Tibial nerve (tissue), 4 donors: ENCODE data around the gene COL27A1. TPM values are rescaled to one million over a fixed set of nuclear protein-coding genes. Genes with fewer than 3 reads are reported as not detected.

Experiments used
- DNase-seq, 2 donors: peaks; one replicate each; pipeline ENCODE4 v3.0.0-alpha.2; 2019; ENCODE audit warnings: low spot score in 2 of 2
- H3K27ac ChIP-seq, 4 donors: fragments of 200-600 bp; sonication (generic) in 3 of 4; one replicate each; pipeline ENCODE4 v1.5.1; 2017 to 2019; ENCODE audit warnings: mild to moderate bottlenecking in 1 of 4
- H3K27me3 ChIP-seq, 2 donors: fragments of 200-600 bp; sonication (generic) in 1 of 2; one replicate each; pipeline versions ENCODE4 v1.5.1 to v1.6.0; 2017 to 2019
- H3K36me3 ChIP-seq, 3 donors: fragments of 200-600 bp; sonication (generic); one replicate each; pipeline ENCODE4 v1.5.1; 2018 to 2019
- H3K4me1 ChIP-seq, 4 donors: fragments of 200-600 bp; sonication (generic) in 3 of 4; one replicate each; pipeline ENCODE4 v1.5.1; 2017 to 2019
- H3K4me3 ChIP-seq, 4 donors: fragments of 200-600 bp; sonication (generic) in 3 of 4; one replicate each; pipeline ENCODE4 v1.5.1; 2017 to 2019; ENCODE audit warnings: mild to moderate bottlenecking in 1 of 4, moderate library complexity in 1 of 4
- H3K9me3 ChIP-seq, 4 donors: fragments of 200-600 bp; sonication (generic) in 3 of 4; one replicate each; pipeline ENCODE4 v1.5.1; 2017 to 2019
- CTCF ChIP-seq, 5 experiments: fragments of 200-600 bp in 3 of 5; fragments of 450-650 bp in 2 of 5; sonication (generic) in 3 of 5; IDR thresholded peaks; one replicate each; pipeline ENCODE4 v1.5.1; 2016 to 2019; ENCODE audit warnings: antibody characterized with exemption in 5 of 5, mild to moderate bottlenecking in 3 of 5, moderate library complexity in 2 of 5
- EP300 ChIP-seq, 2 donors: sonication (generic); formaldehyde crosslinking; IDR thresholded peaks; one replicate each; pipeline ENCODE4 v1.6.1; 2017; ENCODE audit warnings: antibody characterized with exemption in 2 of 2, mild to moderate bottlenecking in 1 of 2
- POLR2A ChIP-seq, 2 donors: fragments of 450-650 bp; IDR thresholded peaks; one replicate each; pipeline ENCODE4 v1.6.1; 2017; ENCODE audit warnings: antibody characterized with exemption in 2 of 2, mild to moderate bottlenecking in 2 of 2, moderate library complexity in 2 of 2
- WGBS, 2 donors: methylation state at CpG; one replicate each; pipeline ENCODE4 v1.1.5; 2018; 5-methylcytosine and 5-hydroxymethylcytosine counted together
- total RNA-seq, 4 donors: library from RNA; depleted of rRNA; stranded (reverse); fragments of >200 nt; gene quantifications; one replicate each; pipeline ENCODE4 v1.1.0, GENCODE V29; 2016

COL27A1 gene
- total RNA-seq, 4 donors from 2014 or later = 14.9 to 55.8 (median 27.7) TPM

GRCh38 chr9:114288193-114289091, 133.1 kb downstream of the COL27A1 start:
- Histone ChIP-seq H3K27me3 (no peaks in the 10 kb centered on the region), H3K36me3 (peaks cover 0 to 48% (median 0%) of the 10 kb centered on the region in 3 donors), H3K4me1 (peaks cover 0 to 5% (median 0%) of the 10 kb centered on the region in 4 donors), H3K9me3 (no peaks in the 10 kb centered on the region), H3K27ac (peak overlapping the region in 1 of 4 donors; percentile 39), H3K4me3 (no peak overlapping the region)
- WGBS, 2 donors = 61 to 67% methylated on average over 21 to 23 of the region's 23 CpGs
- peak in 1 of 2 donors; percentile 11 for DNase-seq
- TF ChIP-seq POLR2A (IDR thresholded peaks at IDR 0.05) (no peak), EP300 (IDR thresholded peaks at IDR 0.05) (no peak), CTCF (IDR thresholded peaks at IDR 0.05) (no peak)

GRCh38 chr9:114289106-114289505, 133.8 kb downstream of the COL27A1 start:
- peak in 1 of 2 donors; percentile 5 for DNase-seq
- no peak overlapping the region for H3K4me3 ChIP-seq
- TF ChIP-seq POLR2A (IDR thresholded peaks at IDR 0.05) (no peak), EP300 (IDR thresholded peaks at IDR 0.05) (no peak), CTCF (IDR thresholded peaks at IDR 0.05) (no peak)
- H3K4me1 ChIP-seq = peaks cover 0 to 5% (median 0%) of the 10 kb centered on the region in 4 donors
- H3K27ac ChIP-seq = no peak overlapping the region
- peaks cover 0 to 48% (median 0%) of the 10 kb centered on the region in 3 donors for H3K36me3 ChIP-seq
- H3K9me3 ChIP-seq = no peaks in the 10 kb centered on the region
- 84 to 89% methylated on average over 12 to 13 of the region's 13 CpGs for WGBS, 2 donors
- H3K27me3 ChIP-seq = no peaks in the 10 kb centered on the region

- 80 to 87% methylated on average over 13 of the region's 13 CpGs for WGBS, 2 donors
- Histone ChIP-seq H3K4me1 (peaks cover 0 to 5% (median 0%) of the 10 kb centered on the region in 4 donors), H3K36me3 (peaks cover 0 to 48% (median 0%) of the 10 kb centered on the region in 3 donors), H3K27me3 (no peaks in the 10 kb centered on the region), H3K9me3 (peaks cover 0 to 4% (median 1%) of the 10 kb centered on the region in 4 donors), H3K27ac (peak overlapping the region in 1 of 4 donors; percentile 30), H3K4me3 (no peak overlapping the region)
- DNase-seq = peak in 1 of 2 donors; percentile 7
- TF ChIP-seq POLR2A (IDR thresholded peaks at IDR 0.05) (no peak), EP300 (IDR thresholded peaks at IDR 0.05) (no peak), CTCF (IDR thresholded peaks at IDR 0.05) (no peak)
Measured at GRCh38 chr9:114289571-114290481, 134.5 kb downstream of the COL27A1 start.

- H3K36me3 ChIP-seq = peaks cover 0 to 55% (median 0%) of the 10 kb centered on the region in 3 donors
- H3K4me1 ChIP-seq = peaks cover 0 to under 1% (median 0%) of the 10 kb centered on the region in 4 donors
- WGBS, 2 donors = 66 to 67% methylated on average over 7 of the region's 7 CpGs
- TF ChIP-seq CTCF (IDR thresholded peaks at IDR 0.05) (no peak), EP300 (IDR thresholded peaks at IDR 0.05) (no peak), POLR2A (IDR thresholded peaks at IDR 0.05) (no peak)
- DNase-seq = no peak
- H3K27me3 ChIP-seq = no peaks in the 10 kb centered on the region
- H3K4me3 ChIP-seq = no peak overlapping the region
- H3K27ac ChIP-seq = peak overlapping the region in 1 of 4 donors; percentile 30
- H3K9me3 ChIP-seq = peaks cover 0 to 8% (median 3%) of the 10 kb centered on the region in 4 donors
Measured at GRCh38 chr9:114290561-114290986, 135.2 kb downstream of the COL27A1 start.
